ENCODE data around the gene IPO4. TPM values are rescaled to one million over a fixed set of nuclear protein-coding genes. Genes with fewer than 3 reads are reported as not detected.

Gene IPO4
- total and polyA plus RNA-seq, 10 of the 15 experiments (the other 5 are each of a cell fraction or from before 2014, with no cell fraction given): 7.8 to 139 (median 37.6) TPM

GRCh38 chr14:24178399-24179178 lies 10.0 kb downstream of the IPO4 start:
- FAIRE-seq: no peak
- CTCF ChIA-PET: no interaction called here

More at GRCh38 chr14:24178399-24179178, 10.0 kb downstream of the IPO4 start:
- no peaks in the 10 kb centered on the region for H3K27me3 ChIP-seq (replicated peaks in 1 of 2; ENCODE audit: control insufficient read depth in 2 of 2, insufficient read depth in 2 of 2, low read length in 1 of 2)
- H3K27ac ChIP-seq (ENCODE audit: control insufficient read depth, insufficient read depth): no peak overlapping the region
- in situ Hi-C loops (cut with MboI) (no loop called here), intact Hi-C loops (cut with micrococcal nuclease; ENCODE audit: unreplicated experiment) (no loop called here)
- ATAC-seq: no peak
- no TSS peak for BruUV-seq (replicated peaks)
- H3K79me2 ChIP-seq (ENCODE audit: control insufficient read depth, insufficient read depth, low read length): no peaks in the 10 kb centered on the region
- H3K4me2 ChIP-seq (ENCODE audit: control insufficient read depth, insufficient read depth): no peak overlapping the region
- RAD21 ChIA-PET (ENCODE audit: unreplicated experiment): no interaction called here
- no peaks in the 10 kb centered on the region for H3K4me1 ChIP-seq (ENCODE audit: control insufficient read depth, insufficient read depth, low read length)
- no peaks in the 10 kb centered on the region for H3K9me3 ChIP-seq (replicated peaks; ENCODE audit: control insufficient read depth, insufficient read depth, low read length)
- peaks cover 14 to 41% of the 10 kb centered on the region in 2 experiments; a peak in 3 of 4 replicates for H3K36me3 ChIP-seq (ENCODE audit: control insufficient read depth in 2 of 2, insufficient read depth in 2 of 2, low read length in 1 of 2)
- SMC1A ChIA-PET (ENCODE audit: uncharacterized antibody, unreplicated experiment): no interaction called here
- DNase-seq (ENCODE audit: low read depth, low spot score): no peak
- no peak overlapping the region for H3K4me3 ChIP-seq
- 90% methylated on average over 12 of the region's 12 CpGs for WGBS (ENCODE audit: insufficient coverage, insufficient replicate concordance, low lambda C conversion rate, missing lambda C conversion rate)
- H3K9ac ChIP-seq (ENCODE audit: control insufficient read depth, insufficient read depth, low read length): no peak overlapping the region
- no peaks in the 10 kb centered on the region for H4K20me1 ChIP-seq (ENCODE audit: control insufficient read depth, insufficient read depth)
- H2AFZ ChIP-seq (ENCODE audit: control insufficient read depth, low read depth, low read length): no peak overlapping the region
- POLR2A ChIA-PET: interaction anchor here (1.1 to 1.2 kb wide), 2 partner anchors 14 to 37 kb away, joined by 3 read pairs; partner anchors contain the start of gene EMC9
- TF ChIP-seq PBX3 (IDR thresholded peaks at IDR 0.05; ENCODE audit: insufficient replicate concordance, low read depth, low read length) (no peak), POLR2A (IDR thresholded peaks at IDR 0.05; ENCODE audit: low read depth, low read length) (peak; percentile 9; the same call in 1 of the 2 replicates), PAX5 (IDR thresholded peaks at IDR 0.05; ENCODE audit: borderline replicate concordance, low read depth, low read length) (no peak), SKIL (IDR thresholded peaks at IDR 0.05; ENCODE audit: low read depth, poor library complexity, severe bottlenecking) (no peak), HSF1 (IDR thresholded peaks at IDR 0.05; ENCODE audit: low read depth, low read length) (no peak)

Data from GM12878 (cell line).